Kidney (tissue), 14 donors: Measurements from ENCODE around the gene NAXD. TPM values are rescaled to one million over a fixed set of nuclear protein-coding genes. Genes with fewer than 3 reads are reported as not detected.

ENCODE experiments used
- DNase-seq, 5 donors: peaks; one replicate each; pipeline ENCODE4 v3.0.0-alpha.2; 2013 to 2020
- FAIRE-seq: peaks from 2 replicates; lab custom pipeline; 2012; peaks lifted over from hg19 to GRCh38; lab: Jason Lieb, UNC
- H3K27ac ChIP-seq, 2 donors: one replicate each; pipeline ENCODE4 v1.7.0; 2013; ENCODE audit warnings: low read depth in 2 of 2, low read length in 2 of 2, inconsistent platforms in 1 of 2
- H3K27me3 ChIP-seq: one replicate; pipeline ENCODE4 v1.7.1; 2013; ENCODE audit warnings: low read length, inconsistent platforms; ENCODE audit not compliant: control insufficient read depth, insufficient read depth
- H3K36me3 ChIP-seq, 3 donors: one replicate each; pipeline versions ENCODE4 v1.7.0 to v1.7.1; 2013; ENCODE audit warnings: low read length in 3 of 3, control low read depth in 1 of 3, inconsistent platforms in 1 of 3; ENCODE audit not compliant: insufficient read depth in 3 of 3, control insufficient read depth in 2 of 3
- H3K4me1 ChIP-seq, 3 donors: one replicate each; pipeline versions ENCODE4 v1.7.0 to v1.7.1; 2013; ENCODE audit warnings: low read length in 3 of 3, inconsistent platforms in 1 of 3, low read depth in 1 of 3; ENCODE audit not compliant: control insufficient read depth in 2 of 3, insufficient read depth in 2 of 3
- H3K4me3 ChIP-seq, 3 donors: one replicate each; pipeline versions ENCODE4 v1.7.0 to v1.8.1; 2013; ENCODE audit warnings: low read length in 3 of 3, control low read depth in 1 of 3, inconsistent platforms in 1 of 3
- H3K9ac ChIP-seq, 3 donors: one replicate each; pipeline versions ENCODE4 v1.7.0 to v1.7.1; 2013; ENCODE audit warnings: low read length in 3 of 3, control low read depth in 1 of 3, inconsistent platforms in 1 of 3
- H3K9me3 ChIP-seq, 3 donors: one replicate each; pipeline versions ENCODE4 v1.7.0 to v1.7.1; 2013; ENCODE audit warnings: low read length in 3 of 3, control low read depth in 1 of 3, inconsistent platforms in 1 of 3; ENCODE audit not compliant: control insufficient read depth in 2 of 3, insufficient read depth in 1 of 3
- CTCF ChIP-seq: IDR thresholded peaks from 3 replicates; pipeline ENCODE4 v1.5.1; 2012; ENCODE audit warnings: mild to moderate bottlenecking, moderate library complexity, borderline replicate concordance; ENCODE audit not compliant: insufficient read depth; ENCODE audit errors: extremely low read depth
- intact Hi-C: fragments of 100-400 bp; cut with DNase I; formaldehyde crosslinking; loops from one replicate; pipeline ENCODE4 v1.11.1; 2022
- polyA plus RNA-seq: library from polyadenylated mRNA; stranded (reverse); fragments of 350-450 nt; fragmentation: Illumina TruSeq; extraction: RNeasy Lipid Tissue Mini Kit (QIAGEN cat#74804); gene quantifications from one replicate; pipeline ENCODE4 v1.2.3, GENCODE V29; 2014; ENCODE audit warnings: low read depth, low replicate concordance; ENCODE audit not compliant: insufficient read depth
- total RNA-seq: library from RNA; stranded (reverse); fragmentation: NEBNext Ultra II Directional; extraction: Animal tissue kit (Norgen Biotek cat#: 25700); gene quantifications from one replicate; pipeline ENCODE4 v1.2.1, GENCODE V29; 2021
- donor health status: control.
- donor health status: control.
- donor health status: control.
- donor health status: control.
- donor health status: control.
- donor health status: DM: yes; HTN: yes; CAD: no.
- donor health status: Normal renal cell carcinoma (clear cell type).

The NAXD gene
- total and polyA plus RNA-seq, 2 donors from 2014 or later: 37.9 to 52.7 TPM

DNA sequence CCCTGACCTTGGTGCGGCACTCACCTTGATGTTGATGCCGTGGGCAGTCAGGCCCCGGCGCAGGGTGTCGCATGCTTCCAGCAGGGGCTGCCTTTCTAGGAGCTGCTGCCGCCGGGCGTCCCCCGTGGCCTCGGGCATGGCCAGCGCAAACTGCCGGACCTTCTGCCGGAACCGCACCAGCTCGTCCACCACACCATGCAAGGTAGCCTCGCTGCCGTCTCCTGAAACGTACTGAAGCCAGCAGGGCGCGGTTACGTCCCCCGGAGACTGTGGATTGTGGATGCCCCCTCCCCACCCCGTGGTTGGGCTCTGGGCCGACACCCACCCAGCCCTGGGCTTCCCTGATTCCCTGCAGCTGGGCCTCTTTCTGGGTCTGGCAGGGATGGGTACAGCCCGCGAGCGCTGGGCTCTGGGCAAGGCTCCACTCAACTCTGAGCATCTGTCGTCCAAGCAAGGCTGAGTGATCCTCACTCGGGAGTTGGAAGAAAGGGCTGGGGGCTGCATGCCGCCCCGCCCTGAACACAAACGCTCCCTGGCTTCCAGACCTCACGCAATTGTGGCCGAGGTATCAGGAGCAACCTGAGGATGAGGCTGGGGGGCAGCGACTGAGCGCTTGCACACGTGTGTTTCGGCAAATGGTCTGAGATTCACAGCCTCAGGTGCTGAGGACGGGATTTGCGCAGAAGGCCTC is 27.1 kb downstream of the NAXD start:
- DNase-seq (peak in 1 of 5 donors; percentile 6), FAIRE-seq (no peak)
- no peak for TF ChIP-seq CTCF
- H3K27ac ChIP-seq: no peak overlapping the region
- H3K27me3 ChIP-seq: no peaks in the 10 kb centered on the region
- peaks cover 5 to 42% (median 18%) of the 10 kb centered on the region in 3 donors for H3K36me3 ChIP-seq
- H3K4me1 ChIP-seq: peaks cover 0 to 6% (median 0%) of the 10 kb centered on the region in 3 donors
- no peak overlapping the region for H3K9ac ChIP-seq
- H3K9me3 ChIP-seq: no peaks in the 10 kb centered on the region
- intact Hi-C loops: no loop called here
- H3K4me3 ChIP-seq: no peak overlapping the region

DNA sequence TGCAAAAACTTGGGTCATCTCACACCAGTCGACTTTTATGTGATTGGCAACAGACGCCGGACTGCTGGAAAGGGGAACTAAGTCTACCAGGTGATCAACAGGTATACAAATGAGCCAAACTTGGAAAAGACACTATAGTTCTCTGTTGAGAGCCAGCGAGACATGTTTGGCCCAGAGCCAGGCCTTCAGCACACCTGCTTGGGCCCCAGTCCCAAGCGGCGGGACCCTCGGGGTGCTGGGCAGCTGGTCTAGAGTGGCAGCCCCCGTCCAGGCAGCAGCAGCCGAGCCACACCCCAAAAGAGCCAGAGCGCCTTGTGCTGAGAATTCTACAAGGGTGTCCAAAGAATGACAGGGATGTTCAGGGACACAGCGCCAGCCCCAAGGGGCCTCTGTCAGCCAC is 28.0 kb downstream of the NAXD start:
- Histone ChIP-seq H3K9ac (no peak overlapping the region), H3K27me3 (no peaks in the 10 kb centered on the region), H3K9me3 (no peaks in the 10 kb centered on the region), H3K27ac (no peak overlapping the region), H3K4me1 (peaks cover 0 to 6% (median 0%) of the 10 kb centered on the region in 3 donors), H3K4me3 (no peak overlapping the region), H3K36me3 (peaks cover 5 to 38% (median 17%) of the 10 kb centered on the region in 3 donors)
- DNase-seq: peak in 1 of 5 donors; percentile 14
- FAIRE-seq: no peak
- no peak for TF ChIP-seq CTCF
- intact Hi-C loops: no loop called here

DNA sequence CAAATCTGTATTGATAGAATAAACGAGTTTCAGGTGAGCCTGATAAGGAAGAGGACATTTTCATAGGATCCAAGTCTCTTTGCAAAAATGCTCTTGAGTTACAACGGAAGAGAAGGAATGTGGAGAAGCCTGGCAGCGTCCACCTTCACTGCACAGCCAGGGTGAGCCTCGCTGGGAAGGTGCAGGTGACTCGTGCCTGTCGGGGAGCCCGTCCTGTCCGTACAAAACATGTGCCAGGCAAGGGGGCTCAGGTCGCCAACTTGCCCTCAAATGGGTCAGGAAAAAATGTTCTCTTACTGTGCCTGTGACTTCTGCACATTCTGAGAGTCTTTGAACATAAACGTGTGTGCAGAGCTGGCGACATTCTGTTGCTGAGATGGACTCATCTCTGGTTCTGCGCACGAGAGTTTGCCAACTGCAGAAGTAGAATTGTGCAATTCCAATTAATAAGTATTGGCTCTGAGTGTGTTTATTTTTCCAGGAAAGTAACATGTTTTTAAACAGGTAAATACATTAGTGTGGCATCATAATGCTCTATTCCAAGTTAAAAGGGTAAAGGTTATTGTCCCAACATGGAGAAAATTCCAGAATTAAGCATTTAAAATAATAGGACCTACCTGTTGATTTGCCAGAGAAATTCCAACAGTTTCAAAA is 28.6 kb downstream of the NAXD start:
- Histone ChIP-seq H3K9ac (no peak overlapping the region), H3K36me3 (peaks cover 5 to 36% (median 15%) of the 10 kb centered on the region in 3 donors), H3K27ac (no peak overlapping the region), H3K27me3 (no peaks in the 10 kb centered on the region), H3K9me3 (no peaks in the 10 kb centered on the region), H3K4me3 (no peak overlapping the region), H3K4me1 (peaks cover 0 to 6% (median 0%) of the 10 kb centered on the region in 3 donors)
- DNase-seq (no peak), FAIRE-seq (no peak)
- TF ChIP-seq CTCF: no peak
- intact Hi-C loops: no loop called here
